ENCODE results near the gene PERM1.

GRCh38 chr1:999725-1000356 lies 17.9 kb upstream of the PERM1 start, which contains the start of gene HES4:
- TF ChIP-seq POLR2AphosphoS5 (IDR thresholded peaks at IDR 0.05; ENCODE audit: low read depth, low read length) (no peak), CTCF (IDR thresholded peaks at IDR 0.05) (no peak), SIN3A (IDR thresholded peaks at IDR 0.05; ENCODE audit: borderline replicate concordance, insufficient read depth, low read depth, low read length) (no peak)

Measured in Panc1 (cell line).